Amygdala (tissue), 56 donors: ENCODE data around the gene CAPN5.
"Not testable (repeated sequence)": the region's sequence is repeated elsewhere in the genome, so short reads cannot be mapped to it uniquely, and the experiment has no call there.

Source experiments
- DNase-seq, 56 donors: peaks; one replicate each; lab custom pipeline; 2025; lab: John Stamatoyannopoulos, UW

Gene CAPN5

GRCh38 chr11:77094841-77095365 lies 28.1 kb downstream of the CAPN5 start:
- no peak for DNase-seq

GRCh38 chr11:77095551-77096490 lies 29.1 kb downstream of the CAPN5 start:
- DNase-seq, result no peak

GRCh38 chr11:77096591-77097019 lies 29.8 kb downstream of the CAPN5 start:
- DNase-seq, result no peak

GRCh38 chr11:77097180-77097579 lies 30.4 kb downstream of the CAPN5 start:
- DNase-seq, result not testable (repeated sequence)

GRCh38 chr11:77100166-77101042 lies 33.6 kb downstream of the CAPN5 start:
- no peak for DNase-seq

GRCh38 chr11:77101043-77101537 lies 34.3 kb downstream of the CAPN5 start:
- DNase-seq, result no peak

- no peak for DNase-seq
These were observed 35.8 kb downstream of the CAPN5 start, which contains the start of gene OMP for GRCh38 chr11:77102246-77103210. OMP (plus strand) TSS chr11:77102840; CDS start chr11:77102840, 0 bp downstream.

GRCh38 chr11:77103319-77103718 lies 36.5 kb downstream of the CAPN5 start:
- no peak for DNase-seq

GRCh38 chr11:77104727-77105126 lies 38.0 kb downstream of the CAPN5 start:
- no peak for DNase-seq

GRCh38 chr11:77106321-77106720 lies 39.5 kb downstream of the CAPN5 start:
- peak in 21 of 56 donors; percentile 5 to 74 (median 35) for DNase-seq

- DNase-seq, result no peak
These were observed 40.0 kb downstream of the CAPN5 start for GRCh38 chr11:77106759-77107158.

- peak in 12 of 56 donors; percentile 10 to 53 (median 20) for DNase-seq
These were observed 41.2 kb downstream of the CAPN5 start for GRCh38 chr11:77107950-77108349.

GRCh38 chr11:77108436-77108835 lies 41.7 kb downstream of the CAPN5 start:
- no peak for DNase-seq

- DNase-seq, result peak in 7 of 56 donors; percentile 12 to 51 (median 29)
These were observed 42.7 kb downstream of the CAPN5 start for GRCh38 chr11:77109236-77110019.

GRCh38 chr11:77110836-77111235 lies 44.1 kb downstream of the CAPN5 start:
- no peak for DNase-seq

GRCh38 chr11:77111277-77111676 lies 44.5 kb downstream of the CAPN5 start:
- DNase-seq, result no peak

GRCh38 chr11:77111946-77112345 lies 45.2 kb downstream of the CAPN5 start:
- DNase-seq, result no peak

- DNase-seq, result no peak
These were observed 46.0 kb downstream of the CAPN5 start for GRCh38 chr11:77112641-77113381.
